ENCODE measurements around the gene TAGLN3.

GRCh38 chr3:112010636-112011035 lies 11.9 kb downstream of the TAGLN3 start:
- TF ChIP-seq CTCF (IDR thresholded peaks at IDR 0.05; ENCODE audit: low read depth, low read length) (no peak), EZH2phosphoT487 (IDR thresholded peaks at IDR 0.05; ENCODE audit: low read depth) (no peak)

All from OCI-LY3 (cell line).